Body of pancreas (tissue), 4 donors: Measurements from ENCODE around the gene SLC30A1.

ENCODE experiments used
- CTCF ChIP-seq, 7 experiments: fragments of 450-650 bp in 4 of 7; fragments of 200-600 bp in 3 of 7; sonication (generic) in 3 of 7; IDR thresholded peaks; one replicate each; pipeline ENCODE4 v1.5.1; 2016 to 2019; ENCODE audit warnings: antibody characterized with exemption in 7 of 7
- POLR2A ChIP-seq, 3 donors: fragments of 450-650 bp; IDR thresholded peaks; one replicate each; pipeline ENCODE4 v1.6.1; 2016; ENCODE audit warnings: antibody characterized with exemption in 3 of 3, mild to moderate bottlenecking in 2 of 3

- TF ChIP-seq POLR2A (IDR thresholded peaks at IDR 0.05) = no peak
- TF ChIP-seq CTCF (IDR thresholded peaks at IDR 0.05) = no peak
Measured at GRCh38 chr1:211557894-211558625, 20.9 kb downstream of the SLC30A1 start.
